ENCODE results near the gene HINT3.
A peak's percentile ranks its signal among the peaks of the same experiment; 100 is the strongest.
"Not testable (repeated sequence)": the region's sequence is repeated elsewhere in the genome, so short reads cannot be mapped to it uniquely, and the experiment has no call there.

Gene HINT3

GRCh38 chr6:125956506-125957390, at the start of gene HINT3:
Gene HINT3, plus strand, starts transcription at chr6:125956770. Its CDS starts 208 bp downstream, at chr6:125956978.
- Histone ChIP-seq H3K4me3 (ENCODE audit: low read depth, low read length) (peak within 1 kb of the TSS; percentile 91), H3K27me3 (replicated peaks) (no peaks in the 10 kb centered on the region), H3K36me3 (replicated peaks) (no peaks in the 10 kb centered on the region), H3K27ac (peak within 1 kb of the TSS; percentile 69)
- in situ Hi-C loops (cut with HindIII; ENCODE audit: low pct_ligation_motif_present, low sequenced_read_pairs), result loop anchor here (25.0 kb wide), 1 partner anchor 169 kb away; the partner anchor contains the start of gene NCOA7
- peak; percentile 95 for DNase-seq
- TF ChIP-seq CTCF (IDR thresholded peaks at IDR 0.05; ENCODE audit: low read depth, low read length, missing control alignments), result peak; percentile 99

- H3K4me3 ChIP-seq (ENCODE audit: low read depth, low read length), result no peak overlapping the region
- H3K36me3 ChIP-seq (replicated peaks), result peaks cover 16% of the 10 kb centered on the region
- H3K27ac ChIP-seq, result no peak overlapping the region
- DNase-seq, result no peak
- TF ChIP-seq CTCF (IDR thresholded peaks at IDR 0.05; ENCODE audit: low read depth, low read length, missing control alignments), result no peak
- no peaks in the 10 kb centered on the region for H3K27me3 ChIP-seq (replicated peaks)
- in situ Hi-C loops (cut with HindIII; ENCODE audit: low pct_ligation_motif_present, low sequenced_read_pairs), result no loop called here
Measured at GRCh38 chr6:125910527-125910926, 46.0 kb upstream of the HINT3 start.

DNA sequence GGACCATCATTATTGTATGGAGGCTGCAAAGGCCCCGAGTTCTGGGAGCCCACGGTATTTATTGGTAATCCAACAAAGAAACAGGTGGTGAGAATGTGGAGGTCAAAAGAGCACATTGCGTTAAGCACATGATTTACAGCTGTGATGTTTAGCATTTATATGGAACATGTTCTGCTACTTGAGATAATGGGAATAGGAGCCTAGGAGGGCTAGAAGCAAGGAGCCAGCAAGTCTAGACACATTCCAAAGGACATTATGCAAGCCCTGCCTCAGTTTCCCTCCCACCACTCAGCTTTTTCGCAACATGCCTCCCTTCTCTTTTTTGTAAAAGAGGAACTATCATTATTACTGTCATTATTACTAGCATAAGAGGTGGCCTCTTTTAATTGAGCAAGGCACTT, 45.5 kb upstream of the HINT3 start:
- in situ Hi-C loops (cut with HindIII; ENCODE audit: low pct_ligation_motif_present, low sequenced_read_pairs); H3K4me3 ChIP-seq (ENCODE audit: low read depth, low read length); H3K27me3 ChIP-seq (replicated peaks); DNase-seq; H3K27ac ChIP-seq: not testable (repeated sequence)
- peaks cover 21% of the 10 kb centered on the region for H3K36me3 ChIP-seq (replicated peaks)

- in situ Hi-C loops (cut with HindIII; ENCODE audit: low pct_ligation_motif_present, low sequenced_read_pairs); H3K4me3 ChIP-seq (ENCODE audit: low read depth, low read length); H3K27ac ChIP-seq; DNase-seq; H3K27me3 ChIP-seq (replicated peaks): not testable (repeated sequence)
- peaks cover 25% of the 10 kb centered on the region for H3K36me3 ChIP-seq (replicated peaks)
Measured at GRCh38 chr6:125912430-125912829, 44.1 kb upstream of the HINT3 start.

DNA sequence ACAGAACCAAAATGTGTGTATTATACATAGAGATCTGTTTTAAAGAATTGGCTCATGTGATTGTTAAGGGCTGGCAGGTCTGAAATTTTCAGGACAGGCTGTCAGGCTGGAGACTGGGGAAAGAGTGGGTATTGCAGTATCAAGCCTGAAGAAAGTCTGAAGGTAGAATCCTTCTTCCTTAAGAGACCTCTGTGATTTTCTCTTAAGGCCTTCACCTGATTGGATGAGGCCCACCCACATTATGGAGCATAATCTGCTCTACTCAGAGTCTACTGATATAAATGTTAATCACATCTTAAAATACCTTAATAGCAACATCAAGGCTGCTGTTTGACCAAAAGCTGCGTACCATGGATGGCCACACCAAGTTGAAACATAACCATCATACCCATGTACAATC, 43.4 kb upstream of the HINT3 start:
- Histone ChIP-seq H3K4me3 (ENCODE audit: low read depth, low read length) (no peak overlapping the region), H3K36me3 (replicated peaks) (peaks cover 23% of the 10 kb centered on the region), H3K27ac (peak overlapping the region; percentile 39), H3K27me3 (replicated peaks) (no peaks in the 10 kb centered on the region)
- no peak for TF ChIP-seq CTCF (IDR thresholded peaks at IDR 0.05; ENCODE audit: low read depth, low read length, missing control alignments)
- no peak for DNase-seq
- in situ Hi-C loops (cut with HindIII; ENCODE audit: low pct_ligation_motif_present, low sequenced_read_pairs), result no loop called here

- Histone ChIP-seq H3K27ac (peak overlapping the region; percentile 39), H3K4me3 (ENCODE audit: low read depth, low read length) (no peak overlapping the region), H3K27me3 (replicated peaks) (no peaks in the 10 kb centered on the region), H3K36me3 (replicated peaks) (peaks cover 19% of the 10 kb centered on the region)
- no peak for TF ChIP-seq CTCF (IDR thresholded peaks at IDR 0.05; ENCODE audit: low read depth, low read length, missing control alignments)
- peak; percentile 86 for DNase-seq
- in situ Hi-C loops (cut with HindIII; ENCODE audit: low pct_ligation_motif_present, low sequenced_read_pairs), result no loop called here
Measured at GRCh38 chr6:125913864-125914351, 42.7 kb upstream of the HINT3 start.
